Keratinocyte (primary cell): ENCODE measurements around the gene SLFN11. TPM values are rescaled to one million over a fixed set of nuclear protein-coding genes. Genes with fewer than 3 reads are reported as not detected.
"Not testable (repeated sequence)": the region's sequence is repeated elsewhere in the genome, so short reads cannot be mapped to it uniquely, and the experiment has no call there.

Experiments used
- DNase-seq: peaks from one replicate; pipeline ENCODE4 v3.0.0-alpha.2; 2011; ENCODE audit warnings: low read depth, missing footprints, low spot score
- FAIRE-seq: peaks from 2 replicates; lab custom pipeline; 2011; peaks lifted over from hg19 to GRCh38; lab: Jason Lieb, UNC
- H2AFZ ChIP-seq: 2 replicates; pipeline ENCODE4 v1.6.0; 2012; ENCODE audit warnings: low read length, control low read depth, inconsistent platforms; ENCODE audit not compliant: control insufficient read depth
- H3K27ac ChIP-seq: 2 replicates; pipeline ENCODE4 v1.5.1; 2011; ENCODE audit warnings: low read length; ENCODE audit not compliant: control insufficient read depth, insufficient read depth
- H3K27me3 ChIP-seq: 3 replicates; pipeline ENCODE4 v1.6.0; 2011; ENCODE audit warnings: low read length; ENCODE audit not compliant: control insufficient read depth, insufficient read depth; ENCODE audit errors: extremely low read depth
- H3K36me3 ChIP-seq, 2 experiments: 2 replicates in 1 of 2; 3 replicates in 1 of 2; pipeline ENCODE4 v1.5.1; 2011; ENCODE audit warnings: low read length in 2 of 2, mild to moderate bottlenecking in 1 of 2; ENCODE audit not compliant: control insufficient read depth in 2 of 2, insufficient read depth in 2 of 2; ENCODE audit errors: extremely low read depth in 1 of 2
- H3K4me1 ChIP-seq: 3 replicates; pipeline ENCODE4 v1.5.1; 2011; ENCODE audit warnings: low read length; ENCODE audit not compliant: control insufficient read depth, insufficient read depth; ENCODE audit errors: extremely low read depth
- H3K4me2 ChIP-seq: 3 replicates; pipeline ENCODE4 v1.6.0; 2011; ENCODE audit warnings: low read depth, low read length; ENCODE audit not compliant: control insufficient read depth, insufficient read depth; ENCODE audit errors: extremely low read depth
- H3K4me3 ChIP-seq, 3 experiments: fragments of 200-600 bp in 1 of 3; sonication (generic) in 1 of 3; 2 replicates in 2 of 3; 3 replicates in 1 of 3; pipeline ENCODE4 v1.5.1; 2011 to 2016; ENCODE audit warnings: low read length in 3 of 3, mild to moderate bottlenecking in 3 of 3, control low read depth in 2 of 3, inconsistent platforms in 1 of 3, low read depth in 1 of 3, mixed read lengths in 1 of 3, mixed run types in 1 of 3, moderate library complexity in 1 of 3; ENCODE audit not compliant: control insufficient read depth in 2 of 3, insufficient read depth in 2 of 3; ENCODE audit errors: extremely low read depth in 1 of 3
- H3K79me2 ChIP-seq: 2 replicates; pipeline ENCODE4 v1.6.0; 2012; ENCODE audit warnings: low read length; ENCODE audit not compliant: control insufficient read depth, insufficient read depth
- H3K9ac ChIP-seq: 3 replicates; pipeline ENCODE4 v1.6.0; 2011; ENCODE audit warnings: low read length; ENCODE audit not compliant: control insufficient read depth, insufficient read depth; ENCODE audit errors: extremely low read depth
- H3K9me1 ChIP-seq: 3 replicates; pipeline ENCODE4 v1.6.0; 2011; ENCODE audit warnings: low read length; ENCODE audit not compliant: control insufficient read depth, insufficient read depth; ENCODE audit errors: extremely low read depth
- H3K9me3 ChIP-seq: 2 replicates; pipeline ENCODE4 v1.5.1; 2012; ENCODE audit warnings: low read depth, low read length; ENCODE audit not compliant: control insufficient read depth
- H4K20me1 ChIP-seq: 3 replicates; pipeline ENCODE4 v1.6.0; 2011; ENCODE audit warnings: low read length; ENCODE audit not compliant: control insufficient read depth, insufficient read depth; ENCODE audit errors: extremely low read depth
- EZH2 ChIP-seq: IDR thresholded peaks from one replicate; pipeline ENCODE4 v1.6.1; 2012; ENCODE audit warnings: inconsistent platforms, mild to moderate bottlenecking, low read length, moderate library complexity
- dilution Hi-C: fragments of 300-500 bp; cut with MboI; formaldehyde crosslinking; loops from one replicate; pipeline ENCODE4 v1.7.0; 2020; ENCODE audit warnings: low sequenced_read_pairs; ENCODE audit not compliant: extremely low pct_ligation_motif_present
- polyA minus RNA-seq, 3 experiments: library from RNA; depleted of rRNA, polyadenylated mRNA; stranded (reverse); fragments of >200 nt; gene quantifications; 1 replicate in 1 of 3; 2 replicates in 1 of 3; 3 replicates in 1 of 3; pipeline ENCODE4 v1.2.3, GENCODE V29; 2011
- polyA plus RNA-seq, 5 experiments: library from polyadenylated mRNA; depleted of rRNA in 3 of 5; stranded (reverse) in 3 of 5; stranded (forward) in 1 of 5; unstranded in 1 of 5; fragments of >200 nt; gene quantifications; 1 replicate in 1 of 5; 2 replicates in 3 of 5; 3 replicates in 1 of 5; pipeline versions ENCODE4 v1.2.1 to v1.2.3, GENCODE V29; 2011 to 2012; ENCODE audit warnings: missing spikeins in 2 of 5, low read depth in 1 of 5, low replicate concordance in 1 of 5
- TF ChIP-seq, protein P1 (sequence below), 3 experiments: IDR thresholded peaks in 1 of 3; conservative IDR thresholded peaks in 1 of 3; optimal IDR thresholded peaks in 1 of 3; 2 replicates in 2 of 3; 3 replicates in 1 of 3; pipeline versions ENCODE3 to v1.5.1; 2011; ENCODE audit warnings: low read length in 3 of 3, mild to moderate bottlenecking in 3 of 3, moderate library complexity in 2 of 3, control low read depth in 1 of 3, inconsistent platforms in 1 of 3; ENCODE audit not compliant: insufficient read depth in 2 of 3; ENCODE audit errors: extremely low read depth in 1 of 3

SLFN11 gene, protein sequence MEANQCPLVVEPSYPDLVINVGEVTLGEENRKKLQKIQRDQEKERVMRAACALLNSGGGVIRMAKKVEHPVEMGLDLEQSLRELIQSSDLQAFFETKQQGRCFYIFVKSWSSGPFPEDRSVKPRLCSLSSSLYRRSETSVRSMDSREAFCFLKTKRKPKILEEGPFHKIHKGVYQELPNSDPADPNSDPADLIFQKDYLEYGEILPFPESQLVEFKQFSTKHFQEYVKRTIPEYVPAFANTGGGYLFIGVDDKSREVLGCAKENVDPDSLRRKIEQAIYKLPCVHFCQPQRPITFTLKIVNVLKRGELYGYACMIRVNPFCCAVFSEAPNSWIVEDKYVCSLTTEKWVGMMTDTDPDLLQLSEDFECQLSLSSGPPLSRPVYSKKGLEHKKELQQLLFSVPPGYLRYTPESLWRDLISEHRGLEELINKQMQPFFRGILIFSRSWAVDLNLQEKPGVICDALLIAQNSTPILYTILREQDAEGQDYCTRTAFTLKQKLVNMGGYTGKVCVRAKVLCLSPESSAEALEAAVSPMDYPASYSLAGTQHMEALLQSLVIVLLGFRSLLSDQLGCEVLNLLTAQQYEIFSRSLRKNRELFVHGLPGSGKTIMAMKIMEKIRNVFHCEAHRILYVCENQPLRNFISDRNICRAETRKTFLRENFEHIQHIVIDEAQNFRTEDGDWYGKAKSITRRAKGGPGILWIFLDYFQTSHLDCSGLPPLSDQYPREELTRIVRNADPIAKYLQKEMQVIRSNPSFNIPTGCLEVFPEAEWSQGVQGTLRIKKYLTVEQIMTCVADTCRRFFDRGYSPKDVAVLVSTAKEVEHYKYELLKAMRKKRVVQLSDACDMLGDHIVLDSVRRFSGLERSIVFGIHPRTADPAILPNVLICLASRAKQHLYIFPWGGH
- 1.4 to 5.0 TPM (median 3.5 TPM) in 3 replicates for polyA plus RNA-seq
- 0.32 TPM for polyA plus RNA-seq (2011; ENCODE audit: low read depth)
- 0.70 and 1.1 TPM in 2 replicates for polyA plus RNA-seq (2011; cell fraction: cytosol; rRNA removed)
- polyA plus RNA-seq (2011; cell fraction: nucleus; rRNA removed) = 1.4 and 2.3 TPM in 2 replicates
- polyA plus RNA-seq (2012; ENCODE audit: low replicate concordance) = 4.9 TPM in 1 of 2 replicates, not detected in the other
- polyA minus RNA-seq = 4.2 to 5.0 TPM (median 4.7 TPM) in 3 replicates
- polyA minus RNA-seq (2011; cell fraction: cytosol; rRNA and poly(A)+ RNA removed) = 4.6 TPM
- 2.3 and 2.4 TPM in 2 replicates for polyA minus RNA-seq (2011; cell fraction: nucleus; rRNA and poly(A)+ RNA removed)

DNA sequence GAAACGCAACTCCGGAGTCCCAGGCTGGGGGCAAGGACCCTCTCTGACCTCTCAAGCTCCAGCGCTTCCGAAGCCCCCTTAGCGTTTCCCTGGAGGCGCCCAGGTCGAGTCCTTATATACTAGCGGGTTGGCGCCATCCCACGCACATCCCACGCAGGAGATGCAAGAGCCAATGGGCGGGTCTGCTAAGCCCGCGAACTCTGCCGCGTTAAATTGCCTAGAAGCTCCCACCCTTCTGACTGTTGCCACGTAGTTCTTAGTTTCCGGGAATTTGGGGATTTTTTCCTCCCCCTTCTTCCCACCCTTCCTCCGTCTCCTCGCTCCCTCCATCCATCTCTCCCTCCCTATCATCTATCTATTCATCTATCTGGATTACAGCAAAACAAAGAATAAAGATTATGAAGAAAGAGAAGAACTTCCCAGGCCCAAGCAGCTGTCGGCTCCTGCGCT is at the start of gene SLFN11:
Gene SLFN11 (minus strand): TSS at position 88 of the 450 bp plus-strand sequence. CDS start 9,814 bp downstream, outside the sequence.
- dilution Hi-C loops = no loop called here
- Histone ChIP-seq H3K4me2 (peak within 1 kb of the TSS; percentile 85), H3K36me3 (no peaks in the 10 kb centered on the region), H3K27me3 (peaks cover 36% of the 10 kb centered on the region), H3K9me3 (no peaks in the 10 kb centered on the region), H3K9ac (peak within 1 kb of the TSS; percentile 57), H3K9me1 (no peaks in the 10 kb centered on the region), H4K20me1 (no peaks in the 10 kb centered on the region), H2AFZ (peak within 1 kb of the TSS; percentile 53), H3K27ac (peak within 1 kb of the TSS; percentile 42), H3K4me3 (peak within 1 kb of the TSS; percentile 26 to 64 (median 60)), H3K4me1 (peaks cover 3% of the 10 kb centered on the region), H3K79me2 (no peaks in the 10 kb centered on the region)
- DNase-seq = no peak
- FAIRE-seq = no peak
- TF ChIP-seq, protein P1, sequence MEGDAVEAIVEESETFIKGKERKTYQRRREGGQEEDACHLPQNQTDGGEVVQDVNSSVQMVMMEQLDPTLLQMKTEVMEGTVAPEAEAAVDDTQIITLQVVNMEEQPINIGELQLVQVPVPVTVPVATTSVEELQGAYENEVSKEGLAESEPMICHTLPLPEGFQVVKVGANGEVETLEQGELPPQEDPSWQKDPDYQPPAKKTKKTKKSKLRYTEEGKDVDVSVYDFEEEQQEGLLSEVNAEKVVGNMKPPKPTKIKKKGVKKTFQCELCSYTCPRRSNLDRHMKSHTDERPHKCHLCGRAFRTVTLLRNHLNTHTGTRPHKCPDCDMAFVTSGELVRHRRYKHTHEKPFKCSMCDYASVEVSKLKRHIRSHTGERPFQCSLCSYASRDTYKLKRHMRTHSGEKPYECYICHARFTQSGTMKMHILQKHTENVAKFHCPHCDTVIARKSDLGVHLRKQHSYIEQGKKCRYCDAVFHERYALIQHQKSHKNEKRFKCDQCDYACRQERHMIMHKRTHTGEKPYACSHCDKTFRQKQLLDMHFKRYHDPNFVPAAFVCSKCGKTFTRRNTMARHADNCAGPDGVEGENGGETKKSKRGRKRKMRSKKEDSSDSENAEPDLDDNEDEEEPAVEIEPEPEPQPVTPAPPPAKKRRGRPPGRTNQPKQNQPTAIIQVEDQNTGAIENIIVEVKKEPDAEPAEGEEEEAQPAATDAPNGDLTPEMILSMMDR (optimal IDR thresholded peaks at IDR 0.05 in 1 of 3, IDR thresholded peaks at IDR 0.05 in 1 of 3, conservative IDR thresholded peaks at IDR 0.05 in 1 of 3; ENCODE audit: extremely low read depth in 1 of 3, insufficient read depth in 2 of 3, low read length in 3 of 3) = no peak
- peak; percentile 98 for TF ChIP-seq EZH2

DNA sequence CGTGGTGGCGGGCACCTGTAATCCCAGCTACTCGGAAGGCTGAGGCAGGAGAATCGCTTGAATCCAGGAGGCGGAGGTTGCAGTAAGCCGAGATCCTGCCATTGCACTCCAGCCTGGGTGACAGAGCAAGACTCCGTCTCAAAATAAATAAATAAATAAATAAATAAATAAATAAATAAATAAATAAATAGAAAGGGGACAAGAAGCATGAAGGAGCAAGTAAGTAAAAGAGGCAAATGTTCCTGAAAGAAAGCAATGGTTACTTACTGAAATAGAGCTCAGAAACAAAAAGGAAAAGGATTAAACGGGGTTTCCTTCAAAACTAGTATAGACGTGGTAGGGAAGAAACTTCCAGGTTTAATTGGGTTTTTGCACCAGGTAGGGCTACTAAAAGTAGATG is 47.6 kb upstream of the SLFN11 start:
- H3K4me3 ChIP-seq, H3K9ac ChIP-seq, H3K27ac ChIP-seq, H3K9me1 ChIP-seq, H3K79me2 ChIP-seq, FAIRE-seq, H3K4me2 ChIP-seq, H4K20me1 ChIP-seq, DNase-seq, H3K4me1 ChIP-seq, dilution Hi-C loops, H3K27me3 ChIP-seq, H3K36me3 ChIP-seq, H3K9me3 ChIP-seq, H2AFZ ChIP-seq: not testable (repeated sequence)
